Measurements from ENCODE around the gene DDX21. TPM values are rescaled to one million over a fixed set of nuclear protein-coding genes. Genes with fewer than 3 reads are reported as not detected.

The DDX21 gene
- total and polyA plus RNA-seq, 9 of the 15 experiments (the other 6 are each of a cell fraction or from before 2014, with no cell fraction given): 143 to 365 (median 281) TPM

DNA sequence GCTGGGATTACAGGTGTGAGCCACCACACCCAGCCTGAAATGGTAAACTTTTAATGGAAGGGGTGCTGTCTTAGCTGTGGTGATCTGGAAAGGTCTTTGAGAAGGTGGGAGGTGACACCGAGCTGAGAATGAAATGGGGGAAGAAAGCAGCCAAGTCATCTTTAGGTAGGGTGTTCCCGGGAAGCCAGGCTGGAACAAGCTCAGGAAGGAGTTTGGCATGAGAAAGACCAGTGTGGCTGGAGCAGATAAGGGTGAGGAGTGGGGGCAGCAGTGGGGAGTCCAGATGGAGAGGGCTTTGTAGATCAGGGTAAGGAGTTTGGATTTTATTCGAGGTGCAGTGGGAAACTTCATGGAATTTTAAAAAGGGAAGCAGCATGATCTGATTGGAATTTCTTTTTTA is 62.6 kb downstream of the DDX21 start (continued):
- TF ChIP-seq, protein P1, sequence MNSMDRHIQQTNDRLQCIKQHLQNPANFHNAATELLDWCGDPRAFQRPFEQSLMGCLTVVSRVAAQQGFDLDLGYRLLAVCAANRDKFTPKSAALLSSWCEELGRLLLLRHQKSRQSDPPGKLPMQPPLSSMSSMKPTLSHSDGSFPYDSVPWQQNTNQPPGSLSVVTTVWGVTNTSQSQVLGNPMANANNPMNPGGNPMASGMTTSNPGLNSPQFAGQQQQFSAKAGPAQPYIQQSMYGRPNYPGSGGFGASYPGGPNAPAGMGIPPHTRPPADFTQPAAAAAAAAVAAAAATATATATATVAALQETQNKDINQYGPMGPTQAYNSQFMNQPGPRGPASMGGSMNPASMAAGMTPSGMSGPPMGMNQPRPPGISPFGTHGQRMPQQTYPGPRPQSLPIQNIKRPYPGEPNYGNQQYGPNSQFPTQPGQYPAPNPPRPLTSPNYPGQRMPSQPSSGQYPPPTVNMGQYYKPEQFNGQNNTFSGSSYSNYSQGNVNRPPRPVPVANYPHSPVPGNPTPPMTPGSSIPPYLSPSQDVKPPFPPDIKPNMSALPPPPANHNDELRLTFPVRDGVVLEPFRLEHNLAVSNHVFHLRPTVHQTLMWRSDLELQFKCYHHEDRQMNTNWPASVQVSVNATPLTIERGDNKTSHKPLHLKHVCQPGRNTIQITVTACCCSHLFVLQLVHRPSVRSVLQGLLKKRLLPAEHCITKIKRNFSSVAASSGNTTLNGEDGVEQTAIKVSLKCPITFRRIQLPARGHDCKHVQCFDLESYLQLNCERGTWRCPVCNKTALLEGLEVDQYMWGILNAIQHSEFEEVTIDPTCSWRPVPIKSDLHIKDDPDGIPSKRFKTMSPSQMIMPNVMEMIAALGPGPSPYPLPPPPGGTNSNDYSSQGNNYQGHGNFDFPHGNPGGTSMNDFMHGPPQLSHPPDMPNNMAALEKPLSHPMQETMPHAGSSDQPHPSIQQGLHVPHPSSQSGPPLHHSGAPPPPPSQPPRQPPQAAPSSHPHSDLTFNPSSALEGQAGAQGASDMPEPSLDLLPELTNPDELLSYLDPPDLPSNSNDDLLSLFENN (IDR thresholded peaks at IDR 0.05; ENCODE audit: low read depth in 2 of 2, low read length in 2 of 2): 0 out of 4 replicates have a peak, but pooled peaks of 1 of the 2 experiments have one; percentile 46
- peak; percentile 56; the same call in 1 of the 2 replicates for TF ChIP-seq HDAC2 (IDR thresholded peaks at IDR 0.05)
- TF ChIP-seq WHSC1 (IDR thresholded peaks at IDR 0.05; ENCODE audit: low read length): no peak
- TF ChIP-seq ZNF23 (CRISPR knock-in tag; IDR thresholded peaks at IDR 0.05): no peak
- TF ChIP-seq ZNF253 (CRISPR knock-in tag; conservative IDR thresholded peaks at IDR 0.05): no peak
- TF ChIP-seq, protein P2, sequence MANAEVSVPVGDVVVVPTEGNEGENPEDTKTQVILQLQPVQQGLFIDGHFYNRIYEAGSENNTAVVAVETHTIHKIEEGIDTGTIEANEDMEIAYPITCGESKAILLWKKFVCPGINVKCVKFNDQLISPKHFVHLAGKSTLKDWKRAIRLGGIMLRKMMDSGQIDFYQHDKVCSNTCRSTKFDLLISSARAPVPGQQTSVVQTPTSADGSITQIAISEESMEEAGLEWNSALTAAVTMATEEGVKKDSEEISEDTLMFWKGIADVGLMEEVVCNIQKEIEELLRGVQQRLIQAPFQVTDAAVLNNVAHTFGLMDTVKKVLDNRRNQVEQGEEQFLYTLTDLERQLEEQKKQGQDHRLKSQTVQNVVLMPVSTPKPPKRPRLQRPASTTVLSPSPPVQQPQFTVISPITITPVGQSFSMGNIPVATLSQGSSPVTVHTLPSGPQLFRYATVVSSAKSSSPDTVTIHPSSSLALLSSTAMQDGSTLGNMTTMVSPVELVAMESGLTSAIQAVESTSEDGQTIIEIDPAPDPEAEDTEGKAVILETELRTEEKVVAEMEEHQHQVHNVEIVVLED (CRISPR knock-in tag; IDR thresholded peaks at IDR 0.05): no peak
- TF ChIP-seq YBX1 (IDR thresholded peaks at IDR 0.05): no peak
- TF ChIP-seq SRSF1 (IDR thresholded peaks at IDR 0.05; ENCODE audit: low read depth, low read length): no peak
- TF ChIP-seq ZSCAN29 (IDR thresholded peaks at IDR 0.05): no peak
- TF ChIP-seq, protein P3, sequence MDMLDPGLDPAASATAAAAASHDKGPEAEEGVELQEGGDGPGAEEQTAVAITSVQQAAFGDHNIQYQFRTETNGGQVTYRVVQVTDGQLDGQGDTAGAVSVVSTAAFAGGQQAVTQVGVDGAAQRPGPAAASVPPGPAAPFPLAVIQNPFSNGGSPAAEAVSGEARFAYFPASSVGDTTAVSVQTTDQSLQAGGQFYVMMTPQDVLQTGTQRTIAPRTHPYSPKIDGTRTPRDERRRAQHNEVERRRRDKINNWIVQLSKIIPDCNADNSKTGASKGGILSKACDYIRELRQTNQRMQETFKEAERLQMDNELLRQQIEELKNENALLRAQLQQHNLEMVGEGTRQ (CRISPR knock-in tag; IDR thresholded peaks at IDR 0.05): no peak
- no peak for TF ChIP-seq ZNF408 (CRISPR knock-in tag; IDR thresholded peaks at IDR 0.05; ENCODE audit: low read depth)
- no peak for TF ChIP-seq GATAD2B (IDR thresholded peaks at IDR 0.05; ENCODE audit: borderline replicate concordance)
- 0 out of 4 replicates have a peak, but pooled peaks of 1 of the 2 experiments have one; percentile 59 for TF ChIP-seq ARNT (IDR thresholded peaks at IDR 0.05)
- no peak for TF ChIP-seq SIN3B (IDR thresholded peaks at IDR 0.05; ENCODE audit: low read depth)
- no peak for TF ChIP-seq SMAD4 (CRISPR knock-in tag; conservative IDR thresholded peaks at IDR 0.05)
- peak; percentile 81 for TF ChIP-seq CBFA2T2 (conservative IDR thresholded peaks at IDR 0.05)
- TF ChIP-seq, protein P4, sequence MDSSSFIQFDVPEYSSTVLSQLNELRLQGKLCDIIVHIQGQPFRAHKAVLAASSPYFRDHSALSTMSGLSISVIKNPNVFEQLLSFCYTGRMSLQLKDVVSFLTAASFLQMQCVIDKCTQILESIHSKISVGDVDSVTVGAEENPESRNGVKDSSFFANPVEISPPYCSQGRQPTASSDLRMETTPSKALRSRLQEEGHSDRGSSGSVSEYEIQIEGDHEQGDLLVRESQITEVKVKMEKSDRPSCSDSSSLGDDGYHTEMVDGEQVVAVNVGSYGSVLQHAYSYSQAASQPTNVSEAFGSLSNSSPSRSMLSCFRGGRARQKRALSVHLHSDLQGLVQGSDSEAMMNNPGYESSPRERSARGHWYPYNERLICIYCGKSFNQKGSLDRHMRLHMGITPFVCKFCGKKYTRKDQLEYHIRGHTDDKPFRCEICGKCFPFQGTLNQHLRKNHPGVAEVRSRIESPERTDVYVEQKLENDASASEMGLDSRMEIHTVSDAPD (CRISPR knock-in tag; IDR thresholded peaks at IDR 0.05): no peak
- TF ChIP-seq PTTG1 (tag; IDR thresholded peaks at IDR 0.05; ENCODE audit: low read depth): no peak
- no peak for TF ChIP-seq HNRNPH1 (optimal IDR thresholded peaks at IDR 0.05; ENCODE audit: low read depth, low read length)
- no peak for TF ChIP-seq SIX5 (IDR thresholded peaks at IDR 0.05; ENCODE audit: borderline replicate concordance in 1 of 2, insufficient read depth in 1 of 2, low read depth in 1 of 2, low read length in 2 of 2)

Measured in K562 (cell line).